B cell (primary cell): ENCODE data around the gene C20orf141. TPM values are rescaled to one million over a fixed set of nuclear protein-coding genes. Genes with fewer than 3 reads are reported as not detected.

ENCODE experiments used
- ATAC-seq: fragments of 200-7000 bp; cut with Tn5 transposase; one replicate; pipeline ENCODE4 v1.10.0; 2021; ENCODE audit warnings: low read depth, mild to moderate bottlenecking, moderate number of reproducible peaks, moderate library complexity
- CTCF ChIA-PET: fragments of 350-600 bp; sonication (Branson Sonifier 250); formaldehyde crosslinking; loops from one replicate; lab custom pipeline; 2021; ENCODE audit warnings: antibody characterized with exemption, inconsistent platforms; lab: Charles Lee
- POLR2A ChIA-PET: fragments of 350-600 bp; sonication (Branson Sonifier 250); formaldehyde crosslinking; loops from one replicate; lab custom pipeline; 2021; ENCODE audit warnings: antibody characterized with exemption; lab: Charles Lee
- DNase-seq: peaks from one replicate; pipeline ENCODE4 v3.0.0; 2013
- H2AFZ ChIP-seq: 2 replicates; pipeline ENCODE4 v1.6.1; 2012; ENCODE audit warnings: mild to moderate bottlenecking, low read depth, low read length; ENCODE audit not compliant: insufficient read depth, poor library complexity, severe bottlenecking
- H3K27ac ChIP-seq, 2 donors: 1 replicate in 1 of 2; 2 replicates in 1 of 2; pipeline ENCODE4 v1.5.1; 2012 to 2013; ENCODE audit warnings: low read length in 2 of 2, mild to moderate bottlenecking in 2 of 2, moderate library complexity in 1 of 2
- H3K27me3 ChIP-seq, 4 experiments: fragments of 200-600 bp in 1 of 4; sonication (generic) in 1 of 4; replicated peaks in 1 of 4; 1 replicate in 2 of 4; 2 replicates in 2 of 4; pipeline versions ENCODE4 v1.6.1 to v1.7.0; 2013 to 2016; ENCODE audit warnings: low read length in 3 of 4, mild to moderate bottlenecking in 2 of 4, mixed read lengths in 1 of 4, moderate library complexity in 1 of 4; ENCODE audit not compliant: insufficient read depth in 4 of 4, control insufficient read depth in 3 of 4; ENCODE audit errors: control extremely low read depth in 1 of 4
- H3K36me3 ChIP-seq, 2 experiments: replicated peaks in 1 of 2; 1 replicate in 1 of 2; 2 replicates in 1 of 2; pipeline versions ENCODE4 v1.6.1 to v1.7.1; 2013; ENCODE audit warnings: low read length in 1 of 2; ENCODE audit not compliant: insufficient read depth in 2 of 2, control insufficient read depth in 1 of 2; ENCODE audit errors: control extremely low read depth in 1 of 2, extremely low read depth in 1 of 2
- H3K4me1 ChIP-seq, 2 donors: fragments of 200-600 bp in 1 of 2; sonication (generic) in 1 of 2; 1 replicate in 1 of 2; 2 replicates in 1 of 2; pipeline versions ENCODE4 v1.5.1 to v1.6.1; 2013 to 2017; ENCODE audit warnings: low read length in 2 of 2; ENCODE audit not compliant: control insufficient read depth in 2 of 2, insufficient read depth in 2 of 2
- H3K4me2 ChIP-seq: replicated peaks from 2 replicates; pipeline ENCODE3; 2012; ENCODE audit warnings: mild to moderate bottlenecking, low read depth, low read length; ENCODE audit not compliant: poor library complexity, severe bottlenecking
- H3K4me3 ChIP-seq, 5 experiments: fragments of 200-600 bp in 1 of 5; sonication (generic) in 1 of 5; 1 replicate in 3 of 5; 2 replicates in 2 of 5; pipeline versions ENCODE4 v1.5.1 to v1.7.0; 2011 to 2016; ENCODE audit warnings: low read length in 4 of 5, mild to moderate bottlenecking in 4 of 5, low read depth in 2 of 5, control low read depth in 1 of 5, moderate library complexity in 1 of 5; ENCODE audit not compliant: insufficient read depth in 1 of 5; ENCODE audit errors: control extremely low read depth in 1 of 5, extremely low read depth in 1 of 5
- H3K79me2 ChIP-seq: fragments of 200-600 bp; sonication (generic); one replicate; pipeline ENCODE4 v1.6.0; 2016; ENCODE audit warnings: low read length; ENCODE audit not compliant: control insufficient read depth, insufficient read depth
- H3K9ac ChIP-seq: fragments of 200-600 bp; sonication (generic); 2 replicates; pipeline ENCODE4 v1.6.1; 2017; ENCODE audit warnings: mild to moderate bottlenecking, low read length, moderate library complexity
- H3K9me3 ChIP-seq, 3 donors: one replicate each; pipeline versions ENCODE4 v1.6.1 to v1.7.1; 2013; ENCODE audit warnings: low read length in 2 of 3; ENCODE audit not compliant: control insufficient read depth in 2 of 3, insufficient read depth in 1 of 3; ENCODE audit errors: control extremely low read depth in 1 of 3
- H4K20me1 ChIP-seq: 2 replicates; pipeline ENCODE4 v1.6.0; 2012; ENCODE audit warnings: mild to moderate bottlenecking, low read length; ENCODE audit not compliant: insufficient read depth, control insufficient read depth, poor library complexity, severe bottlenecking
- H3K27ac Mint-ChIP-seq: one replicate; pipeline ENCODE4 v1.8.0; 2021; ENCODE audit warnings: mixed read lengths
- H3K27me3 Mint-ChIP-seq: one replicate; pipeline ENCODE4 v1.8.0; 2021; ENCODE audit warnings: mixed read lengths
- H3K4me1 Mint-ChIP-seq: one replicate; pipeline ENCODE4 v1.8.0; 2021; ENCODE audit warnings: mixed read lengths
- H3K4me3 Mint-ChIP-seq: one replicate; pipeline ENCODE4 v1.8.0; 2021; ENCODE audit warnings: mixed read lengths
- H3K9me3 Mint-ChIP-seq: one replicate; pipeline ENCODE4 v1.8.0; 2022; ENCODE audit warnings: mixed read lengths; ENCODE audit not compliant: insufficient read depth
- EZH2 ChIP-seq: IDR thresholded peaks from 2 replicates; pipeline ENCODE4 v1.6.1; 2012; ENCODE audit warnings: borderline replicate concordance, low read depth, mild to moderate bottlenecking, moderate library complexity, low read length; ENCODE audit not compliant: insufficient read depth, poor library complexity, severe bottlenecking
- WGBS: methylation state at CpG from one replicate; pipeline ENCODE4 v1.1.5; 2013; ENCODE audit warnings: missing lambda C conversion rate; ENCODE audit not compliant: insufficient coverage; 5-methylcytosine and 5-hydroxymethylcytosine counted together
- intact Hi-C: fragments of 100-400 bp; cut with micrococcal nuclease; formaldehyde crosslinking; loops from one replicate; pipeline ENCODE4 v1.10.0; 2022
- polyA plus RNA-seq: library from polyadenylated mRNA; depleted of rRNA; stranded (reverse); fragments of >200 nt; gene quantifications from 2 replicates; pipeline ENCODE4 v1.2.3, GENCODE V29; 2012
- total RNA-seq, 2 donors: library from RNA; stranded (reverse); fragments of 120-200 nt in 1 of 2; gene quantifications; 1 replicate in 1 of 2; 2 replicates in 1 of 2; pipeline versions ENCODE4 v1.2.3 to v1.2.4, GENCODE V29; 2013 to 2022
- TF ChIP-seq, protein P1 (sequence below): fragments of 200-600 bp; IDR thresholded peaks from one replicate; pipeline ENCODE4 v1.8.0; 2022; ENCODE audit warnings: antibody characterized with exemption, mild to moderate bottlenecking

C20orf141 gene
- total and polyA plus RNA-seq, 2 donors (not counting 1 experiment from before 2014, with no cell fraction given), result not detected

DNA sequence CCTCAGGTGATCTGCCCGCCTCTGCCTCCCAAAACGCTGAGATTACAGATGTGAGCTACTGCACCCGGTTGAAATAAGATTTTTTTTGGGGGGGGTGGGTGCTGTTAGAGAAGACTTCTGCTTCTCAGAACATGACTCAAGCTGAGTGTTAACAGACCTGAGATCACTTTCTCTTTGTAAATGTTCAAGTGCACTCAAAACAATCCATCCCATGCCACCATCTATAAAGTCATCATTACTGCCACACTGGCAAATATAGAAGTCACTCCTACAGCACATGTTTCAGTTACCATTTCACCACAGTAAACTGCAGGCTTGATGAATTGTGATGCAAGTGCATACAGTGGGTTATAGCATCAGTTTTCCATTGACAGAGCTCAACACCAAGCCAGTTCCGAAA, 34.7 kb downstream of the C20orf141 start:
- TF ChIP-seq EZH2, result no peak
- TF ChIP-seq, protein P1, sequence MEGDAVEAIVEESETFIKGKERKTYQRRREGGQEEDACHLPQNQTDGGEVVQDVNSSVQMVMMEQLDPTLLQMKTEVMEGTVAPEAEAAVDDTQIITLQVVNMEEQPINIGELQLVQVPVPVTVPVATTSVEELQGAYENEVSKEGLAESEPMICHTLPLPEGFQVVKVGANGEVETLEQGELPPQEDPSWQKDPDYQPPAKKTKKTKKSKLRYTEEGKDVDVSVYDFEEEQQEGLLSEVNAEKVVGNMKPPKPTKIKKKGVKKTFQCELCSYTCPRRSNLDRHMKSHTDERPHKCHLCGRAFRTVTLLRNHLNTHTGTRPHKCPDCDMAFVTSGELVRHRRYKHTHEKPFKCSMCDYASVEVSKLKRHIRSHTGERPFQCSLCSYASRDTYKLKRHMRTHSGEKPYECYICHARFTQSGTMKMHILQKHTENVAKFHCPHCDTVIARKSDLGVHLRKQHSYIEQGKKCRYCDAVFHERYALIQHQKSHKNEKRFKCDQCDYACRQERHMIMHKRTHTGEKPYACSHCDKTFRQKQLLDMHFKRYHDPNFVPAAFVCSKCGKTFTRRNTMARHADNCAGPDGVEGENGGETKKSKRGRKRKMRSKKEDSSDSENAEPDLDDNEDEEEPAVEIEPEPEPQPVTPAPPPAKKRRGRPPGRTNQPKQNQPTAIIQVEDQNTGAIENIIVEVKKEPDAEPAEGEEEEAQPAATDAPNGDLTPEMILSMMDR, result no peak
- H3K27ac Mint-ChIP-seq, result no peak overlapping the region
- Histone ChIP-seq H3K4me2 (no peak overlapping the region), H3K9me3 (peaks cover 0 to 4% (median 0%) of the 10 kb centered on the region in 3 donors), H3K27ac (no peak overlapping the region), H3K9ac (no peak overlapping the region), H3K36me3 (peaks cover 0 to 2% of the 10 kb centered on the region in 2 experiments), H3K27me3 (no peaks in the 10 kb centered on the region), H3K4me3 (no peak overlapping the region), H3K4me1 (peaks cover 5 to 8% of the 10 kb centered on the region in 2 donors), H2AFZ (no peak overlapping the region), H3K79me2 (peaks cover 19% of the 10 kb centered on the region), H4K20me1 (peaks cover 5% of the 10 kb centered on the region)
- no peaks in the 10 kb centered on the region for H3K27me3 Mint-ChIP-seq
- H3K4me3 Mint-ChIP-seq, result no peak overlapping the region
- WGBS, result 83% methylated on average over 4 of the region's 4 CpGs
- ChIA-PET CTCF (interaction anchor here (0.9 to 1.1 kb wide), 3 partner anchors 21 to 326 kb away, joined by 3 read pairs; no protein-coding TSS in a partner anchor), POLR2A (no interaction called here)
- DNase-seq (no peak), ATAC-seq (no peak)
- no peaks in the 10 kb centered on the region for H3K9me3 Mint-ChIP-seq
- peaks cover 16% of the 10 kb centered on the region for H3K4me1 Mint-ChIP-seq
- intact Hi-C loops, result no loop called here

DNA sequence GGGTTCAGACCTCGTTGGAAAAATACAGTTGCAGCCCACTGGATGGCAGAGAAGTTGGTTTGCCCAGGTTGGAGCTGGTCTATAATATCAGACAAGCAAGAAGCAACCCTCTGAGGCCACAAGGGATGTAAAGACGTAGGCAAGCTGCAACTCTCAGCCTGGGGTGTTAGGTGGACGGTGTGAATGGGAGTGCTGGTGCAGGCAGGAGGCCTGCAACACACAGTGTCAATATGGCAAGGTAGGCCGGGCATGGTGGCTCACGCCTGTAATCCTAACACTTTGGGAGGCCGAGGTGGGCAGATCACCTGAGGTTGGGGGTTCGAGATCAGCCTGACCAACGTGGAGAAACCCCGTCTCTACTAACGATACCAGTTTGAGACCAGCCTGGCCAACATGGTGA, 36.3 kb downstream of the C20orf141 start:
- Mint-ChIP-seq H3K4me3 (no peak overlapping the region), H3K4me1 (peaks cover 16% of the 10 kb centered on the region), H3K9me3 (no peaks in the 10 kb centered on the region), H3K27ac (no peak overlapping the region), H3K27me3 (no peaks in the 10 kb centered on the region)
- 95% methylated on average over 10 of the region's 10 CpGs for WGBS
- H3K4me2 ChIP-seq, result no peak overlapping the region
- DNase-seq (no peak), ATAC-seq (no peak)
- no peak for TF ChIP-seq EZH2
- TF ChIP-seq, protein P1, result no peak
- peaks cover 0 to 4% (median 0%) of the 10 kb centered on the region in 3 donors for H3K9me3 ChIP-seq
- H4K20me1 ChIP-seq, result peaks cover 9% of the 10 kb centered on the region
- H3K4me3 ChIP-seq, result no peak overlapping the region
- H2AFZ ChIP-seq, result no peak overlapping the region
- no peaks in the 10 kb centered on the region for H3K27me3 ChIP-seq
- peaks cover 0 to 2% of the 10 kb centered on the region in 2 experiments for H3K36me3 ChIP-seq
- CTCF ChIA-PET, result interaction anchor here (0.7 to 1.5 kb wide), 3 partner anchors 14 to 207 kb away, joined by 3 to 4 read pairs (median 4); no protein-coding TSS in a partner anchor
- intact Hi-C loops, result no loop called here
- POLR2A ChIA-PET, result interaction anchor here (0.6 kb wide), 1 partner anchor 190 kb away, joined by 4 read pairs; no protein-coding TSS in a partner anchor
- peaks cover 20% of the 10 kb centered on the region for H3K79me2 ChIP-seq
- peaks cover 5 to 8% of the 10 kb centered on the region in 2 donors for H3K4me1 ChIP-seq
- H3K9ac ChIP-seq, result no peak overlapping the region
- no peak overlapping the region for H3K27ac ChIP-seq
